HG03095 (cell line): ENCODE data around the gene CLTC.
A peak's percentile ranks its signal among the peaks of the same experiment; 100 is the strongest.

ENCODE experiments used
- ATAC-seq: cut with Tn5 transposase; IDR thresholded peaks from one replicate; pipeline ENCODE4 v1.9.1; 2021; ENCODE audit warnings: moderate library complexity; ENCODE audit not compliant: unreplicated experiment

The CLTC gene

DNA sequence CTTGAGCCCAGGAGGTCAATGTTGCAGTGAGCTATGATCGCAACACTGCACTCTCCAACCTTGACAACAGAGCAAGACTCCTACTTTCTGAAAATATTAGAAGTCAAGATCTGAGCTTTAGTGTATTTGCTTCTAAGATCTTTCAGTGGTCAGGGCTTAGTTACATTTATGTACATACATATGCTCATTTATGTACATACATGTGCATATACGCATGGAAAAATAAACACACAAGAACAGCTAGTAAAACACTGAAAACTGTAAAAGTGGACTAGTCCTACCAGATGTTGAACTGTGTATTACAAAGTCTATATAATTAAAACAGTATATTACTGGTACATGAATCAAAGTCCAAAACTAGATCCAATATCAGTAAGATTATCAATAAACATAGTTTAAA is 59.2 kb downstream of the CLTC start:
- no peak for ATAC-seq

- no peak for ATAC-seq
Observed at GRCh38 chr17:59680314-59680713, 60.6 kb downstream of the CLTC start.

DNA sequence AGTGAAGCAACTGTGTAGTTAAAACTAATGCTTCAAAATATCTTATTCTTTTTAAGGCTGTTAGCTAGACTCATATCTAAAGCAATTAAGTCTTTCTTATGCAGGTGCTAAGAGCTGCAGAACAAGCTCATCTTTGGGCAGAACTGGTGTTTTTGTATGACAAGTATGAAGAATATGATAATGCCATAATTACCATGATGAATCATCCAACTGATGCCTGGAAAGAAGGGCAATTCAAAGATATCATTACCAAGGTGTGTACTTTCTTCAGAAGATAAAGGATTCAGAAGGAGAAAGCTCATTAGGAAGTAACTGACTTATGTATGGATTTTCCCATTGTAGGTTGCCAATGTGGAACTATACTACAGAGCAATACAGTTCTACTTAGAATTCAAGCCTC is 63.6 kb downstream of the CLTC start:
- ATAC-seq = no peak

DNA sequence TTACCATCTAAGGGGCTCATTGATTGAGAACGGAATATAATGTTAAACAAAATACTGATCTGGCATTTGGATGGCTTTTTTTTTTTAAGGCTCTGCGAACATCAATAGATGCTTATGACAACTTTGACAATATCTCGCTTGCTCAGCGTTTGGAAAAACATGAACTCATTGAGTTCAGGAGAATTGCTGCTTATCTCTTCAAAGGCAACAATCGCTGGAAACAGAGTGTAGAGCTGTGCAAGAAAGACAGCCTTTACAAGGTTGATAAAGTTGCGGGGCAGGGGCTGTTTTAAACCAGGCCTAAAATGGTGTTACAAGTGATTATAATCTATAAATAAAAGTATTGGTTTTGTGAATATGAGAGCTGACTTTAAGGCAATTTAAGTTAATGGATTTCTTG is 65.3 kb downstream of the CLTC start:
- no peak for ATAC-seq

GRCh38 chr17:59688008-59688407 is 68.3 kb downstream of the CLTC start:
- ATAC-seq = no peak

DNA sequence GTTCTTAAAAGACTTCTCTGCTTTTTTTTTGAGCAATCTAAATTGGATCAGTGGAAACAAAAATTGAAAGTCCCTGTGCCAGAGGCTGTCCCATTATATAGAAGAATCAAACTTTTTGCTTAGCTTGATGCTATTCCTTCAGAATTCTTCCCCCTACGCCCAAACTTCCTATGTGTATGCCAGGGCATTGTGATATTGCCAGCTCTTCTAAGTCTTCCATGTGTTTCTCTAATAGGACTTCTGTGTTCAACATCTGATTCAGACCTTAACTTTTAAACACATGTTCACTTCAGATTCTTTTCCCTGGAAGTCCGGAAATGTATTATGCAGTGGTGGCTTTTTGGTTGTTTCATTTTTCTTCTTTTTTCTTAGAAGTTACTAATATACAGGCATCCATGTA is 68.8 kb downstream of the CLTC start:
- no peak for ATAC-seq

DNA sequence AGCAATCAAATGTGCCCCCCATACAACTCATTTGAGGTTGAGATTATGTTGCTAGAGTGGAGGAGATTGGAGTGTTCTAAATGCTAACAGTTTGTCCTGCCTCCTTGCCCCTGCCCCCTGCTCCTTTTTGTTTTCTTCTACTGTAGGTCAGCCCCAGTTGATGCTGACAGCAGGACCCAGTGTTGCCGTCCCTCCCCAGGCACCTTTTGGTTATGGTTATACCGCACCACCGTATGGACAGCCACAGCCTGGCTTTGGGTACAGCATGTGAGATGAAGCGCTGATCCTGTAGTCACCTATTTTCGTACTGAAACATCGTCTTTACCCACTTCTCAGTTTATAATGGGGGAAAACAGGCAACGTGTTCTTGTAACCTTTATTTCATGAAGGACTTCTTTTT is 73.9 kb downstream of the CLTC start:
- no peak for ATAC-seq

DNA sequence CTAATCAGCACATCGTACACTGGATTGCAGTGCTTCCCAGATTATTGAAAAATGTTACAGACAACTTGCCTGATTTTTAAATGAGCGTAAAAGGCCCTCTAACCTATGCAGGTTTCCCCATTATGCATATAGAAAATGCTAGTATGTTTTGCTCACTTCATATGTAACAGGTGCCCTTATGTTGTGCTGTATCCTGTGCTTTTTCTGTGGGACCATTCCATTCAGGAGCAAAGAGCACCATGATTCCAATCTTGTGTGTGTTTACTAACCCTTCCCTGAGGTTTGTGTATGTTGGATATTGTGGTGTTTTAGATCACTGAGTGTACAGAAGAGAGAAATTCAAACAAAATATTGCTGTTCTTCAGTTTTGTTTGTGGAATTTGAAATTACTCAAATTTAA is 74.6 kb downstream of the CLTC start:
- ATAC-seq = no peak

GRCh38 chr17:59695945-59696681 is 76.4 kb downstream of the CLTC start:
- no peak for ATAC-seq

DNA sequence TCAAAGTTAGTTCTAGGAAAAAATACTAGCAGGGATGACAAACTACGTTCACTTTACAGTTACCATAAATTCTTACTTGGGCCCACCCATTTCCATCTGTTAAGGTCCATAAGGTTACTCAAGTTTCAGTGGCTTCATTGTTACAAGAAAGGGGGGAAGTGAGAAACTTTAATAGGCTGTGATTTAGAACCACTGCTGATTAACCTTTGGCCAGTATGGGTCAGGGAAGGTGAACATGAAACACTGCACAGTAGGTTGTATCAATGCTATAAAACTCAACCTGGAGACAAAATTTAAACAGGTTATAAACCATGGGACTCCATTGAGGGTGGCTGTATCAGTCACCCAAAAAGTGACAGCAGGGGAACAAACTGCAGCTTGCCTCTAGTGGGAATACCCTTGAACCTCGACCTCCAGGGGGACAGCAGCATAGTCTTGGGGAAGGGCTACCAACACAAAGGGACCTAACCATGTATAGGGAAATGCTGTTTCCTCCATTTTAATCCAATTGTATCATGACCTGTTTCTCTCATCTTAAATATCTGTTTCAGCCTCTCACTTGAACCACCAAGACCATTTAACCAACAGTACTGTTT is 77.1 kb downstream of the CLTC start:
- ATAC-seq = no peak

DNA sequence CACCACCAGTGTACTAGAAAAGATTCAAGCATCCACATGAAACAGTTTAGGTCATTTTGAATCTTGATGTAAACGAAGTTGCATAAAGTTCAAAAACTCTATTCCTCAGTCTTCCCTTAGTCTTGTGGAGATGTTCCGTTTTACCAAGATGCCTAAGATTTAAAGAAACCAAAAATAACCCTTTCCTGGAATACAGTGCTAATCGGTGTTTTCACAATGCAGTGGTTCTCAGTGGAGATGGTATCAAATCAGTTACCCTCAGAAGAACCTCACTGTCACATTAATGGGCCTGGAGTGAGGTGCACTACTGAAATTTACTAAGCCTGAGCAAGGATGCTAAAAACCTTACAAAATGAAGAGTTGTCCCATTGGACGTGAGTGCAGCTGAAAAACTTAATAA is 78.4 kb downstream of the CLTC start:
- ATAC-seq = no peak

GRCh38 chr17:59699218-59699617 is 79.5 kb downstream of the CLTC start:
- ATAC-seq = no peak

DNA sequence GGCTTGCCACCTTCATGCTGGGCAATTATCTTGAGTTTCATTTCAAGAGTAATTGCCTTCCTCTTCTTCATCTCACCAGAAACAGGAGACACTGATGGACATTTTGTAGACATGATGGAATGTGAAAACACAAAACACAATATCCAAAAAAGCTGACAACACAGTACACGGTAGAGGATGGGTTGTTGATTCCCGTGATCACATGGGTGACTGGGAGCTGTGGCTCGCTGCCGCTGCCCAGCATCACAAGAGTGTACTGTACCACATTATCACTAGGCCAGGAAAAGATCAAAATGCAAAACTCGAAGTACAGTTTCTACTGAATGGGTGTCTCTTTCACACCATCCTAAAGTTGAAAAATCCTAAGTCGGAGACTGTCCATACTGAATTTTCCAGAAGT is 80.1 kb downstream of the CLTC start:
- ATAC-seq = no peak

- no peak for ATAC-seq
Observed at GRCh38 chr17:59702304-59702703, 82.6 kb downstream of the CLTC start.

DNA sequence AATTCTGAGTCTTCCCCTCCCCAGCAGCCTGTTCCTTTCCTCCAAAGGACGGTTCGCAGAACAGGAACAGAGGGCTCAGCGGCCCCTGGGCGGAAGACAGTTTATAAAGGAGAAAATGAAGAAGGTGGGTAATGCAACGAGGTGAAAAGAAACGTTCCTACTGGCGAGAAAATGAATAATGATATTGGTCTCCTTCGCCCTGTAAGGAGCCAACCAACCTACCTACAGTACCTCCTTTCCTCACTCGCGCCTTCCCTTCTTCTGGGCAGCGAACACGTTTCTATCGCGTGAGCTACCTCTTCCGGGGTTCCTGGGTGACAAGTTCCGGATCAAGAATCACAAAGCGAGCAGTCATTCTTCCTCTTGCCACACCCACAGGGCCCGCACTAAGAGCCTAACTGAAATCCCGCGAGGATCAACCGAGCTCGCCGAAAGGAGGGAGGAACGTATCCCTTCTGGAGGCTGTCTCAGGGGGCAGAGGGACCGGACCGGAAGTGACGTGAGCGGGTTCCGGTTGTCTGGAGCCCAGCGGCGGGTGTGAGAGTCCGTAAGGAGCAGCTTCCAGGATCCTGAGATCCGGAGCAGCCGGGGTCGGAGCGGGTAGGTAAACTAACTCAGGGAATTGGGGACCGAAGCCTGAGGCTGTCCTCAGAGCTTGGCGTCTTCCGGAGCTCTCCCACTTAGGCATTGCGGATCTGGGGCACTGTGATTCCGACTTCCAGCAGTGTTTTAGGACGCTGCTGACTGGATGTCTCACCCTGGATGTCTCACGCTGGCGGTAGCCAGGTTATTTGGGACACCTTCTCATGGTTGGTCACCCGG is 87.7 kb downstream of the CLTC start, which contains the start of the genes PTRH2 and VMP1:
TSS of gene PTRH2 (minus strand) at position 282 of the 822 bp plus-strand sequence. CDS start 9,452 bp downstream, outside the sequence.
TSS of gene VMP1 (plus strand) at position 506 of the 822 bp plus-strand sequence. CDS start 23,793 bp downstream, outside the sequence.
- peak; percentile 94 for ATAC-seq

GRCh38 chr17:59707971-59708430 is 88.3 kb downstream of the CLTC start:
- no peak for ATAC-seq

DNA sequence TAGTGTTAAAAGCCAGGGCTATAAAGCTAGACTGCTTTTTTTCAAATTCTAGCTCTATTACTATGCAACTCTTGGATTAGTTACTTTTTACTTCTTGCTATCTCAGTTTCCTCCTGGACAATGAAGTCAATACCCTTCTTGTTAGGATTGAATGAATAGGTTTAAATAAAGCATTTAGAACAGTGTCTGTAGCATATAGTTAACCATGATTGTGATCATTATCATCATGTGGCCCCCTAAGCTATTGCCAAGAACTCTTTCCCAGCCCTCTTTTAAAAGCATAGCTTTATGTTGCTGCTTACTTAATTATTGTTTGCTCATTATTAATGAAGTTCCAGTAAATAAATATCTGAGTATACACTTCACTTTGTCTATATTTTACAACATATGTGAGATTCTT is 92.2 kb downstream of the CLTC start:
- ATAC-seq = no peak

- ATAC-seq = no peak
Observed at GRCh38 chr17:59712862-59713261, 93.2 kb downstream of the CLTC start.

- no peak for ATAC-seq
Observed at GRCh38 chr17:59714255-59714654, 94.6 kb downstream of the CLTC start.

DNA sequence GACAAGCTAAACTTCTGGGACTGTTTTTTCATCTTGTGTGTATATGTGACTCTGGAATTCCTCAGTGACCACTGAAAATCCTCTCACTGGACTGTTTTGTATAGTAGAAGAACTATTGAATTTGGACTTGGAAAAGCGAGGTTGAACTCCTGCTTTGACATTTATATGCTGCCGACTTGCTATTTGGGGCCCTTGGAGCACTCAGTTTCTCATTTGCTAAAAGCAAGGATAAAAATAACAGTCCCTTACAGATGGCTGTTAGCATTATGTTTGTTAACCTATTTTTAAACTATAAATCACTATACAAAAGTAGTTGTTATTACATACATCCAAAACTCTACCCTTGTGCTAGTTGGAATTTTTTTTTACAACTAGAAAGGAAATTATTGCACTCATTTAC is 96.7 kb downstream of the CLTC start:
- no peak for ATAC-seq

DNA sequence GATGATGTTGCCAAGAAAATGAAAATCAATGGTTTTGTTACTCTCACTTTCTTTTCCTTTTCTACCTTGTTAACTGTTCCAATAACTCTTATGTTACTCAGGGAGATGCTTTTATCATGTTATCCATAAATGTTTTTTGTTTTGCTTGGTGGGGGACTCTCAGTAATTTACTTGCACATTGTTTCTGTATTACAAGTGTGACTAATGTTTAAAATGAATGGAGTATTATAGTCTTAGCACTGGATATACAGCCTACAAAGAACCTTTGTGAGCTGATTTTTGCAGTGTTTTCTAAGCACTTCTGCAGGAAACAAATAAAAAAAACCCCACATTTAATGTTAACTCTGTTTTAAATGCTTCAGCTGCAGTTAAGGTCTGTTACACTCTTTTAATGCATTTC is 99.8 kb downstream of the CLTC start:
- no peak for ATAC-seq

GRCh38 chr17:59722623-59723022 is 102.9 kb downstream of the CLTC start:
- ATAC-seq = no peak
